PFSK-1 (cell line): ENCODE measurements around the gene FOXE1.

Experiments
- POLR2AphosphoS5 ChIP-seq: IDR thresholded peaks from 2 replicates; pipeline ENCODE4 v1.6.1; 2012; ENCODE audit warnings: low read depth, mild to moderate bottlenecking, control low read depth, low read length, moderate library complexity
- TAF1 ChIP-seq: IDR thresholded peaks from 2 replicates; pipeline ENCODE4 v1.6.1; 2012; ENCODE audit warnings: low read length, control low read depth, borderline replicate concordance; ENCODE audit not compliant: insufficient read depth

DNA sequence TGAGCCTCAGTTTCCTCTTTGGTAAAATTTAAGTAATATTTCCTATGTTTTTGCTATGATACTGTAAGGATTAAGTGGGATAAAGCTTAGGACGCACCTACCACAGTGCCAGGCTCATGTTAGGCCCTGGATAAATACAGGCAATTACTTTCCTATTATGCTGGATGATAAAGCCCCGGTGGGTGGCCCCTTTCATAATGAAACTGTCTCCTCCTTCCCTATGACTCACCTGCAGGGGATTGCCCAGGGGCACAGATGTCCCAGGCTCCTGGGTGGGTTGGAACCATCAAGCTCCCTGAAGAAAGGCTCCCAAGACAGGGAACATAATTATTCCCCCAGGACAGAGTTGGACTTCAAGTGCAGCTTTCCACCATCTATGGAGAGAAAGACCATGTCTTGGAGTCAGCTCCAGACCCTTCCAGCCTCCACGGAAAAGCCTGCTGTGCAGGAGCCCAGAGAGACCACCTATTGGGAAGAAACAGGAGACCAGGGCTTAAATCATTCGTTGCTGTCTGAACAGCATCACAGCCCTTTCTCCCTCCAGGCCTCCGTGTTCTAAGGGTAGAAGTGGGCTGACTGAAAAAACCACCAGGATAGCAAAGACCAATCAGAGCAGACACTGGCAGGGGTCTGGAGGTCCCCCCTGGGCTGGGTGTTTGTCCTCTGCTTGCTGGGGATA lies 43.2 kb upstream of the FOXE1 start:
- TF ChIP-seq TAF1 (no peak), POLR2AphosphoS5 (no peak)
